Measurements from ENCODE around the gene BTAF1. TPM values are rescaled to one million over a fixed set of nuclear protein-coding genes. Genes with fewer than 3 reads are reported as not detected.
A peak's percentile ranks its signal among the peaks of the same experiment; 100 is the strongest.

The BTAF1 gene
- total RNA-seq, 1 donor from 2014 or later = 30.0 TPM

DNA sequence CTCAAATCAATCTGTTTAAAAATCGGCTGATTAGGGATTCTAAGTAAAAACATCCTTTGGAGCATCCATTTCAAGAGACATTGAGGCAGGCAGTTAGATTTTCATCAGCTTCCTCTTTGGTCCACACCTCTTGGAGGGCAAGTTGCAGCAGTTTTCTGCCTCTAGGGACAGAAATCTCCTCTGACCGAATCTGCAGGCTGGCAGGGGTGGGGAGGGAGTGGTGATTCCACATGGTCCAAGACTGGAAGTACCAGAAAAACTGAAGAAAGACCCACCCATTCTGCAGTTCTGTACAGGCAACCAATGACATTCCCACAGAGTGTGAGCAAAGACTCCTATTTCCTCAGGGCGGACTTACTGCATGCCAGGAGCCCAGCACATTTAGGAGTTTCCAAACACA lies 43.3 kb upstream of the BTAF1 start:
- TF ChIP-seq, protein P1, sequence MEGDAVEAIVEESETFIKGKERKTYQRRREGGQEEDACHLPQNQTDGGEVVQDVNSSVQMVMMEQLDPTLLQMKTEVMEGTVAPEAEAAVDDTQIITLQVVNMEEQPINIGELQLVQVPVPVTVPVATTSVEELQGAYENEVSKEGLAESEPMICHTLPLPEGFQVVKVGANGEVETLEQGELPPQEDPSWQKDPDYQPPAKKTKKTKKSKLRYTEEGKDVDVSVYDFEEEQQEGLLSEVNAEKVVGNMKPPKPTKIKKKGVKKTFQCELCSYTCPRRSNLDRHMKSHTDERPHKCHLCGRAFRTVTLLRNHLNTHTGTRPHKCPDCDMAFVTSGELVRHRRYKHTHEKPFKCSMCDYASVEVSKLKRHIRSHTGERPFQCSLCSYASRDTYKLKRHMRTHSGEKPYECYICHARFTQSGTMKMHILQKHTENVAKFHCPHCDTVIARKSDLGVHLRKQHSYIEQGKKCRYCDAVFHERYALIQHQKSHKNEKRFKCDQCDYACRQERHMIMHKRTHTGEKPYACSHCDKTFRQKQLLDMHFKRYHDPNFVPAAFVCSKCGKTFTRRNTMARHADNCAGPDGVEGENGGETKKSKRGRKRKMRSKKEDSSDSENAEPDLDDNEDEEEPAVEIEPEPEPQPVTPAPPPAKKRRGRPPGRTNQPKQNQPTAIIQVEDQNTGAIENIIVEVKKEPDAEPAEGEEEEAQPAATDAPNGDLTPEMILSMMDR (IDR thresholded peaks at IDR 0.05; ENCODE audit: unreplicated experiment) = no peak
- Mint-ChIP-seq H3K27ac (ENCODE audit: unreplicated experiment) (no peak overlapping the region), H3K4me3 (ENCODE audit: unreplicated experiment) (no peak overlapping the region), H3K4me1 (ENCODE audit: unreplicated experiment) (peaks cover 12% of the 10 kb centered on the region), H3K27me3 (ENCODE audit: unreplicated experiment) (no peaks in the 10 kb centered on the region), H3K36me3 (ENCODE audit: low read depth, unreplicated experiment) (no peaks in the 10 kb centered on the region), H3K9me3 (ENCODE audit: unreplicated experiment) (no peaks in the 10 kb centered on the region)
- DNase-seq (ENCODE audit: low spot score) = no peak

DNA sequence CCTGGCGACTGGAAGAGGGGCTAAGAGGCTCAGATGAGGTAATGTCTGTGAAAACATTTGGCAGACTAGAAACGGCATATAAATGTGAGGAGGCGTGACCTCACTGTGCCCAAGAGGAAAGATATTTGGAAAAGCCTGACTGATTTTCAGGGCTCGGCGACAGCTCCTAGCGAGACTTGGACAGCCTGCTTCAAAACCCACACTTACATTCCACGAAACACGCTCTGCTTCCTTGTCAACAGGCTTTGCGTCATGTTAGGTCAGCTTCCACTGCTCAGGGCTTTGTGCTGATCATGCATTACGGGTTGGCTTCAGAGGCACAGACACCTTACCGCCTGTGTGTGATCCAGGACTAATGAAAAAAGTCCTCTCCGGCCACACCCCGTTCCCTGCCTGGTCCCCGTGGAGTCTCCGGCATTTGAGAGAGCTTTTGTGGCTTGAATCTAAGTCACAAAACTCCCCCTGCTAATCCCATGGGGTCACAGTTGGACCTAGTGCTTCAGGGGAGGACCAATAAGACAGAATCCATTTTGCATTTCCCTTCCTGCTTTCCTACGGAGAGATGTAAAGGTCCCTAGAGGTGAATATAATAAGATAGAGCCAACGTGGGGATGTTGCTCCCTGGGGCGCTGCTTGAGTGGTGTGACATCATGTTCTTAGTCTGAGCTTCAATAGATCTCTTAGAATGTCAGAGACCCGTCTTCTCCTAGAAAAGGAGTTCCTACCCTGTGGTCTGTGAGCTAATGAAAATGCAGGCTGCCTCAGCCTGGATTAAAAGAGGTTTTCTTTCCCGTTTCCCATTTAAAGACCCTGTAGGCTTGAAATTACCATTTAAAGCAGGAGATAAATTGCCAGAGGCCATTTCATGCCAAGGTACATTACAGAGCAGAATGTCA lies 39.8 kb upstream of the BTAF1 start:
- Mint-ChIP-seq H3K36me3 (ENCODE audit: low read depth, unreplicated experiment) (no peaks in the 10 kb centered on the region), H3K27me3 (ENCODE audit: unreplicated experiment) (no peaks in the 10 kb centered on the region), H3K9me3 (ENCODE audit: unreplicated experiment) (no peaks in the 10 kb centered on the region), H3K27ac (ENCODE audit: unreplicated experiment) (no peak overlapping the region), H3K4me1 (ENCODE audit: unreplicated experiment) (peaks cover 21% of the 10 kb centered on the region), H3K4me3 (ENCODE audit: unreplicated experiment) (no peak overlapping the region)
- DNase-seq (ENCODE audit: low spot score) = no peak
- TF ChIP-seq, protein P1 (IDR thresholded peaks at IDR 0.05; ENCODE audit: unreplicated experiment) = no peak

DNA sequence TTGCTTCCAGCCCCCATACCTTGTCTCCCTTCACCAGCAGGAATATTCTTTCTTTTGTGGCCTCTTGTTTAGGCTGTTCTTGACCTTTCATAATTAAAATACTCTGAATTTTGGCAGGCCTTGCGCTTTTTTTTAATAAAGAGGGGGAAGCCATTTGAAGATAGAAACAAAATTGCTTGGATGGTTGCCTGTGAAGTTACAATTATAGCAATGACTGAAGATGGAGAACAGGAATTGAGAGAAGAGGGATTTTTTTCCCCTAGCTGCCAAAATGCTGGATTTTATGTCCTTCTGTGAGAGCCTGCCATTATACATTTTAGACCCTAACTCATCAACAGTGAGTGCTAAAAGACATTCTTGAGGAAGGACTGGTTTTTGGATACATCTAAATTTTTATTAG lies 39.0 kb upstream of the BTAF1 start:
- TF ChIP-seq, protein P1 (IDR thresholded peaks at IDR 0.05; ENCODE audit: unreplicated experiment) = no peak
- Mint-ChIP-seq H3K4me3 (ENCODE audit: unreplicated experiment) (no peak overlapping the region), H3K27ac (ENCODE audit: unreplicated experiment) (no peak overlapping the region), H3K27me3 (ENCODE audit: unreplicated experiment) (no peaks in the 10 kb centered on the region), H3K4me1 (ENCODE audit: unreplicated experiment) (peaks cover 21% of the 10 kb centered on the region), H3K9me3 (ENCODE audit: unreplicated experiment) (no peaks in the 10 kb centered on the region), H3K36me3 (ENCODE audit: low read depth, unreplicated experiment) (no peaks in the 10 kb centered on the region)
- DNase-seq (ENCODE audit: low spot score) = no peak

DNA sequence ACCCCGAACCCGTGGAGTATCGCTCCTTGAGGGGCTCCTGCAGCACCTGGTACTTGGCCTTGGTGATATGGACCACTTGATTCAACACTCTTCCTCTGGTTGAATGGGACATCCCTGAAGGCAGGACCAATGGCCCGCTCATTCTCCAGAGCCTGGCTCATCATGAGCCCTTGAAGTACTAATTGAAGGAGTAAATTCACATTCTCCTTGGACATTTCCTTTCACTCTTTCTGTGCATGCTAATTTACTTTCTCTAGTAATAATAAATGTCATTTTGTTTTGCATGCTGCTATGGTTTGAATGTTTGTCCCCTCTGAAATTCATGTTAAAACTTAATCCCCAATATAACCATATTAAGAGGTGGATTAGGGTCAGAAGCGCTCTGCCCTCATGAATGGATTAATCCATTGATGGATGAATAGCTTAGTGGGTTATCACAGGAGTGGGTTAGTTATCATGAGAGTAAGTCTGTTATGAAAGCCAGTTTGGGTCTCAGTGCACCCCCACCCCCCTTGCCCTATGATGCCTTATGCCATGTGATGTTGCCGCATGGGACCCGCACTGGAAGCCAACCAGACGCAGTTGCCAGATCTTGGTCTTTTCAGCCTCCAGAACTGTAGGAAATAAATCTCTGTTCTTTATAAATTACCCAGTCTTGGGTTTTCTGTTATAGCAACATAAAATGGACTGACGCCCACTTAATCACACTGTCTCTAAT lies 38.0 kb upstream of the BTAF1 start:
- Mint-ChIP-seq H3K4me1 (ENCODE audit: unreplicated experiment) (peaks cover 16% of the 10 kb centered on the region), H3K36me3 (ENCODE audit: low read depth, unreplicated experiment) (no peaks in the 10 kb centered on the region), H3K27ac (ENCODE audit: unreplicated experiment) (no peak overlapping the region), H3K9me3 (ENCODE audit: unreplicated experiment) (no peaks in the 10 kb centered on the region), H3K27me3 (ENCODE audit: unreplicated experiment) (no peaks in the 10 kb centered on the region), H3K4me3 (ENCODE audit: unreplicated experiment) (no peak overlapping the region)
- TF ChIP-seq, protein P1 (IDR thresholded peaks at IDR 0.05; ENCODE audit: unreplicated experiment) = no peak
- DNase-seq (ENCODE audit: low spot score) = no peak

DNA sequence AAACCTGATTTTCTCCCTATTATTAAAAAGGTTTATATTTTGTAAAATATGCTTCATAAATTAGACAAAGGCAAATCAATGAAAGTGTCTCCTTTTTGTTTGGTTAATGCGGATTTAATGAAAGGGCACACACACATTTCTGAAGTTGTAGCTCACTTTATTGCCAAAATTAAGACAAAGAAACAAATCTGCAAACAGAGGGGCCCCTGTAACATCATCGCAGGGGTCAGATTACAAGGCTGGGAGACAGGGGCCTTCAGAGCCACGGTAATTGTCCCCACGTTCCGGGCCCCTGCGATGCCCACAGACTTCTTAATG lies 36.7 kb upstream of the BTAF1 start:
- peak overlapping the region; percentile 65 for H3K4me3 Mint-ChIP-seq (ENCODE audit: unreplicated experiment)
- TF ChIP-seq, protein P1 (IDR thresholded peaks at IDR 0.05; ENCODE audit: unreplicated experiment) = no peak
- H3K36me3 Mint-ChIP-seq (ENCODE audit: low read depth, unreplicated experiment) = no peaks in the 10 kb centered on the region
- H3K9me3 Mint-ChIP-seq (ENCODE audit: unreplicated experiment) = no peaks in the 10 kb centered on the region
- H3K27ac Mint-ChIP-seq (ENCODE audit: unreplicated experiment) = peak overlapping the region; percentile 91
- no peaks in the 10 kb centered on the region for H3K27me3 Mint-ChIP-seq (ENCODE audit: unreplicated experiment)
- DNase-seq (ENCODE audit: low spot score) = no peak
- peaks cover 16% of the 10 kb centered on the region for H3K4me1 Mint-ChIP-seq (ENCODE audit: unreplicated experiment)
